NT2/D1 (cell line): ENCODE measurements around the gene RAI2.

Experiments used
- YY1 ChIP-seq: IDR thresholded peaks from 2 replicates; pipeline ENCODE4 v1.6.1; 2011; ENCODE audit not compliant: insufficient read length, insufficient read depth
- ZNF274 ChIP-seq: IDR thresholded peaks from 2 replicates; pipeline ENCODE4 v1.6.1; 2011; ENCODE audit warnings: mild to moderate bottlenecking, low read depth, low read length

- TF ChIP-seq YY1, result no peak
- TF ChIP-seq ZNF274, result no peak
Measured at GRCh38 chrX:17817251-17817650, 43.8 kb downstream of the RAI2 start.
